Measurements from ENCODE around the gene RHPN2.

DNA sequence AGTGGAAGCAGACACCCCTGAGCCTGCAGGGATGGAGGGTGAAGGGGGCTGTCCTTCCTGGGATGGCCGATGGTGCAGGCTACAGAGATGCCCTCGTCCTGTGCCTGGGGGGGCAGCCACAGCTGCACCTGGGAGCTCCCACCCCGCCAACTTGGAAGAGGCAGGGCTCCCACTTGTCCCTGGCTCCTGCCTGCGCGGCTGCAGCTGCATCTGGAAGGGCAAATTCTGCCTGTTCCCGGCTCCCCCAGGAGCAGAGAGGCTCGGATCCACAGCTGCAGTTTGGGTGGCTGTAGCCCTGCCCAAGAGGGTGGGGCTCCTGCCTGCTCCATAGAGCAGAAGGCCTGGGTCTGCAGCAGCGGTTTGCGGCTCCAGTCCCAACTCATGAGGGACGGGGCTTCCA lies 95.1 kb downstream of the RHPN2 start:
- TF ChIP-seq, protein P1, sequence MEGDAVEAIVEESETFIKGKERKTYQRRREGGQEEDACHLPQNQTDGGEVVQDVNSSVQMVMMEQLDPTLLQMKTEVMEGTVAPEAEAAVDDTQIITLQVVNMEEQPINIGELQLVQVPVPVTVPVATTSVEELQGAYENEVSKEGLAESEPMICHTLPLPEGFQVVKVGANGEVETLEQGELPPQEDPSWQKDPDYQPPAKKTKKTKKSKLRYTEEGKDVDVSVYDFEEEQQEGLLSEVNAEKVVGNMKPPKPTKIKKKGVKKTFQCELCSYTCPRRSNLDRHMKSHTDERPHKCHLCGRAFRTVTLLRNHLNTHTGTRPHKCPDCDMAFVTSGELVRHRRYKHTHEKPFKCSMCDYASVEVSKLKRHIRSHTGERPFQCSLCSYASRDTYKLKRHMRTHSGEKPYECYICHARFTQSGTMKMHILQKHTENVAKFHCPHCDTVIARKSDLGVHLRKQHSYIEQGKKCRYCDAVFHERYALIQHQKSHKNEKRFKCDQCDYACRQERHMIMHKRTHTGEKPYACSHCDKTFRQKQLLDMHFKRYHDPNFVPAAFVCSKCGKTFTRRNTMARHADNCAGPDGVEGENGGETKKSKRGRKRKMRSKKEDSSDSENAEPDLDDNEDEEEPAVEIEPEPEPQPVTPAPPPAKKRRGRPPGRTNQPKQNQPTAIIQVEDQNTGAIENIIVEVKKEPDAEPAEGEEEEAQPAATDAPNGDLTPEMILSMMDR (IDR thresholded peaks at IDR 0.05): no peak
- no peak for TF ChIP-seq EP300 (IDR thresholded peaks at IDR 0.05)
